HG02870 (cell line): Measurements from ENCODE around the gene NRXN3.
A peak's percentile ranks its signal among the peaks of the same experiment; 100 is the strongest.

Source experiments
- ATAC-seq: cut with Tn5 transposase; IDR thresholded peaks from one replicate; pipeline ENCODE4 v1.9.1; 2021; ENCODE audit warnings: mild to moderate bottlenecking, moderate library complexity; ENCODE audit not compliant: unreplicated experiment

The NRXN3 gene

DNA sequence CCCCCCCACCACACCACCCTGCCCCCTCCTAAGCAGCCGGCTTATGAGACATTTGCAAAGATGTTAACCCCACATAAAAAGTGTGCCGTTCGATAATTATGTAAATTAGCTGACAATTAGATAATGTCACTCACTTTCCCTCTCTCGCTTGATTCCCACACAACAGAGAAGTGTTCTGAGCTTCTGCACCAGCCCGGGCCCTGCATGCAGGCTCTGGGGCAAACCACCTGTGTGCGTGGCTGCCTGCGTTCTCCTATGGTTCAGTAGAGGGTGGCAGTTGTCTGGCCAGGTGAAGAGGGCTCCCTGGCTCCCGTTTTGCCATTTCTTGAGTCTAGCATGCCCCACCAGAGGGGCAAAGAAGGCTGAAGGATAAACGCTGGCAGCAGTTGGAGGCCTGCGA, 68.0 kb downstream of the NRXN3 start:
- ATAC-seq = no peak

DNA sequence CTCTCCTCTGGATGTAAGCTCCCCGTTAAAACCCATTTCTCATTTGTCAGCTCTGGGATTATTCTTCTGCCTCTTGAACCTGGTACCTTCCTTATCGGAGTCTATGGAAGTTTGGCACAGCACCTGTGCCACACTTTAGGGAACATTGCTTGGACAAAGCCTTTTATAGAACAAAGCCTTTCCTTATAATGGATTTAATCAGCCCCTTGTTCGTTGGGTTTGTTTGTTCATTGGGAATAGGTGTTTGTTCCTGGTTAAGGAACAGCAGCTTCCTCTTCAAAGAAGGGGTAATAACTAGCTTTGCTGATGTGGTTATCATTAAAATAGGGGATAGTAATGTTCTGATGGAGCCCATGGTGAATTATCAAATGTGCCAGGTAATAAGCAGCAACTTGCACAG, 70.4 kb downstream of the NRXN3 start:
- no peak for ATAC-seq

DNA sequence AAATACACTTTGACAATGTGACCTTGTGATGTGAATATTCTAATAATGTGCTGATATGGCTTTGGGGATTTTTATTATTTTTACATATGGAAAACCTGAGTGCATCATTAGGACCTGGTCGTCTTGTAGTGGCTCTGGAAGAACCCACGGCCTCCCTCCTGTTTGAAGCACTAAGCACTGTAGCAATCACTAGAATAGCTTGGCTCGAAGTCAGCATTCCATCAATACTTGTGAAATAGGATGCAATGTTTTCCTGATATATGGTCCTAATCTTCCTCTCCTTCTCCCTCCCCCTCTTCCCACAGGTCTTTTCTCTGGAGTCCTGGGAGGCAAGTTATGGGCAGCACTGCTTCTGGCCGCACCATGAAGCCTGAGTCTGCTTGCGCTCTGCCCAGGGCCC, 71.9 kb downstream of the NRXN3 start:
- ATAC-seq = no peak

- no peak for ATAC-seq
Measured at GRCh38 chr14:78243187-78243586, 73.0 kb downstream of the NRXN3 start.

GRCh38 chr14:78245238-78245637, 75.1 kb downstream of the NRXN3 start:
- no peak for ATAC-seq

DNA sequence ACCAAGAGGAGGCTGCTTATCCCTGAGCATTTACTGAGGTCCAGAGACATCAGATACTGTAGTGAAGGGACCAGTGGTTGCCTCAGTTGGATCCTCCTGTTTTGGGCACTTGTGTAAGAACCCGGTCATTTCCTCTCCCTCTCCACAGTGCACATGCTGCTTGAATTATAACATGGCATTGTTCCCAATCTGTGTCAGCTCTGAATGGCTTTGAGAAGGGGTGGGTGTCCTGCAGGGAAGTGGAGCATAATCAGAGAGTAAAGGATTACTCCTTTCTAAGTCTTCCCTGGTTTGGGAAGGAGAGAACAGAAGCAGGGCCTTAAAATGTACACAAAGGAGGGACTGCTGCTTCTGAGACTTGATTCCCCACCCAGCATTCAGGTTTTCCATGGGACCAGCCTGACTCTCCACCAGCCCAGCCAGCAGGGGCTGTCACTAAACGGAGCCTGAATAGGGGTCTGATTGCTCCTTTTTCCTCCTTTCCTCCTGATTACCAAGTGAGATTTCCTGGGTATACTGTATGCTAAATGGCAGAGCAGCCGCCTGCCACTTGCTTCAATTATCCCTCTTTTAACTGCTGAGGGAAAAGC, 78.4 kb downstream of the NRXN3 start:
- no peak for ATAC-seq

DNA sequence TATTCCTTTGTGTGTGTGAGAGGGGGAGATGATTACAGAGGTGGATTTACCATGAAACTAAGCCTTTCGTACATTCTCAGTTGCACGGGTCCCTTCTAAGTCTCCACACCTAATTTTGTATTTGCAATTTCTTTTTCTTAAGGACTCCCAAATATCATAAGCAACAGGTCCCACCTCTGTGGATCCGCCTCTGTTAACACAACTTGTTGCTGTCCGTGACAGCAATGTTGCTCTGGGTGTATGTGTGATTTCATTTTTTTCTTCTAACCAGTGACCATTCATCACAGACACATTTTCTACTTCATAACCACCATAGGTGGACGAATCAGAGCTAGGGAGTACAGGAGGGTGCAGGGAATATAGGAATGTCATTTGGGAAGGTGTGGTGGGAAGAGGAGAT, 81.1 kb downstream of the NRXN3 start:
- no peak for ATAC-seq

- ATAC-seq = no peak
Measured at GRCh38 chr14:78253986-78254385, 83.8 kb downstream of the NRXN3 start.

GRCh38 chr14:78254911-78255461, 84.8 kb downstream of the NRXN3 start:
- ATAC-seq = no peak

DNA sequence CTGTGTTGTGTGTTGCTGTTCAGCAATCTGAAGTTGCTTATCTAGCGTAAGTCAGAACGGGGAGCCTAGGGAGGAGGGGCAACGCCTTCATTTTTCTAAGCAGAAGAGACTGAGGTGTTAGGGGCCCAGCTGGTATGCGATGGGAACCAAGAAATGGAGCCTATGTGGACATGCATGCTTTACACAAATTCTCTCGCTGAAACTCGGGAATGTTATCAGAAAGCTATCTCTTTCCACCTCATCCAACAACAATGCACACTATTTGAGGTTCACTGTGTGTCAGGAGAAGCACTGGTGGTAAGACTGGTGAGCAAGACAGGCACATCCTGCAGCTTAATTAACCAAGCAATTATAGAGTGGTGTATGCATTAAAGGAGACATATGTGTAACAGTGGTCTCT, 89.7 kb downstream of the NRXN3 start:
- ATAC-seq = no peak

- no peak for ATAC-seq
Measured at GRCh38 chr14:78278464-78279250, 108.5 kb downstream of the NRXN3 start.

- no peak for ATAC-seq
Measured at GRCh38 chr14:78282437-78282836, 112.3 kb downstream of the NRXN3 start.

- ATAC-seq = no peak
Measured at GRCh38 chr14:78286210-78286609, 116.0 kb downstream of the NRXN3 start.

GRCh38 chr14:78292003-78292402, 121.8 kb downstream of the NRXN3 start:
- ATAC-seq = peak; percentile 93

- ATAC-seq = no peak
Measured at GRCh38 chr14:78297858-78298257, 127.7 kb downstream of the NRXN3 start.

DNA sequence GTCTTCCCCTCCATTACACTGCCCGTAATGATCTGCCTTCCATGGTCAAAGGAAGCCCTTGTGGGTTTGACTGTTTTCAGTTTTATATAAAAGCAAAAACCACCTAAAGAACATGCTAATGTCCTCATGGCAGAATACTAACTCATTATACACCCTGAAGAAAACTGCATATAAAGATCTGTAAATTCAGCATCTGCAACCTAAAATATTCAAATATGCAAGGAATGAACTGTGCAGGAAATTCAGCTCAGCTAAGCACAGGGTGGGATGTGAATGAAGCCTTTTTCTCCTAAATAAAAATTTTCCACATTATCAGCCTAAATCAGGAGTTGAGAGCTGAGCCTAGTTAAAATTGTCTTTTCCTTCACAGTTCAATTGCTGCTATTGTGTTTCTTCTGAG, 128.1 kb downstream of the NRXN3 start:
- no peak for ATAC-seq

GRCh38 chr14:78302841-78303240, 132.7 kb downstream of the NRXN3 start:
- ATAC-seq = no peak

- ATAC-seq = no peak
Measured at GRCh38 chr14:78307671-78308070, 137.5 kb downstream of the NRXN3 start.

GRCh38 chr14:78308079-78308478, 137.9 kb downstream of the NRXN3 start:
- ATAC-seq = no peak

DNA sequence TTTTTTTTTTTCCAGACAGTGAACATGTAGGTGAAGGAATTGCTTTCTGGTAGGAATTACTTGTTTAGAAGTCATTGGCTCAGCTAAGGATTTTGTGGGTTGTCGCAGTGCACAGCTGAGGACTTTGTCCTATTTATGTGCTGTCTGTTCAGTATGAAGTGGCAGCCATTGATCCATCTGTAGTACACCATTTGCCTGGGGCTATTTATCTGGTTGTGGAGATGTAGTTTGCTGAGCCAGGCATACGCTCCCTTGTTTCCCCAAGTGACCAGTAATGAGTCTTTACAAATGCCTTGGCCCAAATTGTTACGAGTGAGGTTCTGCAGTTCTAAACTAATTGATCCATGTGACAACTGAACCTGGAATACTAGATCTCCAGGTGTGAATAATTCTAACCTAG, 140.1 kb downstream of the NRXN3 start:
- no peak for ATAC-seq

DNA sequence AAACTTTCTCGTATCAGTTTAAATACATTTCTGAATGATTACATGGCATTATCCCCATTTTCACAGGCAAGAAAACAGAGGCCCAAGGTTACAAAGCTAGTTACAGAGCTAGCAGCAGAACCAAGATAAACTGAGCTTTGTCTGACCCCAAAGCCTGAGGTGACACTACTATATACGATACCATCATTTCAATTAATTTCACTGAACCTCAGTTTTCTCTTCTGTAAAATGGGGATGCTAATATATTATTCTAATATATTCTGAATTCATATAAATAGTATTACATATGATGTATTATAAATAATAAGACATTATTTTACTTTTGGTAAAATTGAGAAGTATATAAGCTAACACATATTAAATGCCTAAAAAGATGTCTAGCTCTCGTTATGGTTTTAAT, 143.3 kb downstream of the NRXN3 start:
- no peak for ATAC-seq

GRCh38 chr14:78314484-78314883, 144.3 kb downstream of the NRXN3 start:
- no peak for ATAC-seq
